HG03354 (cell line): ENCODE results near the gene BPIFB1.

ENCODE experiments used
- ATAC-seq: cut with Tn5 transposase; IDR thresholded peaks from one replicate; pipeline ENCODE4 v1.9.1; 2021; ENCODE audit warnings: mild to moderate bottlenecking; ENCODE audit not compliant: unreplicated experiment, poor library complexity, severe bottlenecking

Gene BPIFB1

DNA sequence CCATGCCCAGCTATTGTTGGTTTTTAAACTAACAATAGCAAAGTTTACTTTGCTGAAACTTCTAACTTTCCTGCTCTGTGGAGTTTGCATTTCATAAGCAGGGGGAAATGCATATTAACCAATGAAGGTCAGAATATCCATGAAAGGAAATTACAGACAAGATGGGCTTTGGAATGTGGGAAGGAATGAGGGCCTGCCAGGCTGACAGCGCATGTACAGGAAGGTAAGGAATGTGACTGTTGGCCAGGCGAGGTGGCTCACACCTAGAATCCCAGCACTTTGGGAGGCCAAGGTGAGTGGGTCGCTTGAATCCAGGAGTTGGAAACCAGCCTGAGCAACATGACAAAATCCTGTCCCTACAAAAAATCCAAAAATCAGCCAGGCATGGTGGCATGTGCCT, 68.7 kb downstream of the BPIFB1 start:
- no peak for ATAC-seq

DNA sequence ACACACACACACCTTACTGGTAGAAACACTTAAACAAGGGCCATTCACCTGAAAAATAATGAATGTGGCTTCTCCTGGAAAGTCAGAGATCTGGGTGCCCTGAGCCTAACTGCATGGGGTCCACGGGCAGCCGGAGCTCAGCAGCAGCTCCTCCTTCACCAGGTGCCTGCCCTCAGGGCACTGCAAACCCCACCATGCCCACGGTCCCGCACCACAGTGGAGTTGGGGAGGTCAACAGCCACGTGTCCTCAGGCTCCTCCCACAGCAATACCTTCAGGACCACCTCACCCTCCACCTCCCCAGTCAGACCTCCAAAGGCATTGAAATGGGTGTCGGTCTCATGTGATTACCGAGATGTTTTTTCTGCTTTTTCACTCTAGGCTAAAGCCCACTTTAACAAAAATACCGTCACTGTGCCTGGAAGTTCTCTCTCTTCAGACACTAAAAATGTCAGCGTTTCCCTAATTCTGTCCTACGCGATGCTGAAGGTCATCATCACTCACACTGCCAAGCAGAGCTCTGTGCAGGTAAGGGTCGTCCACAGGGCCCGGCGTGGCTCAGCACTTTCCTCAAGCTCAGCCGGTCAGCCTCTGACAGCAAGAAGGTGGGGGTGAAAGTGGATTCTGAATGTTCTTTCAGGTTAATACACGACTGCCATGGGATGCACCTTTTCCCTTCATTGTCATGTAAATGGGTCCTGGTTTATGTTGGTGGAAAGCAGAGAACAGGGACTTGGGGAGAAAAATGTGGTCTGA, 69.4 kb downstream of the BPIFB1 start:
- ATAC-seq = no peak

DNA sequence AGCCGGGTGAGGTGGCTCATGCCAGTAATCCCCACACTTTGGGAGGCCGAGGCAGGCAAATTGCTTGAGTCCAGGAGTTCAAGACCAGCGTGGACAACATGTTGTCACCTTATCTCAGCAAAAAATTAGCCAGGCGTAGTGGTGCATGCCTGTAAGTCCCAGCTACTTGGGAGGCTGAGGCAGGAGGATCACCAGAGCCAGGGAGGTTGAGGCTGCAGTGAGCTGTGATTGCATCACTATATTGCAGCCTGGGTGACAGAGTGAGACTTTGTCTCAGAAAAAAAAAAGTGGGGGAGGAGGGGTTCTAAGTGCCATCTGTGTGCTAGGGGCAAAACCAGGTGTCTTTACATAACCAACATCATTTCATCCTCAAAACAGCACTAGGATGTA, 70.0 kb downstream of the BPIFB1 start:
- no peak for ATAC-seq
